Raji (cell line): ENCODE data around the gene UTS2B.

ENCODE experiments used
- POLR2A ChIP-seq: IDR thresholded peaks from 2 replicates; pipeline ENCODE4 v1.6.1; 2011; ENCODE audit warnings: low read depth, low read length, control low read depth; ENCODE audit not compliant: insufficient read depth

The UTS2B gene

GRCh38 chr3:191314109-191314728, 16.1 kb downstream of the UTS2B start:
- TF ChIP-seq POLR2A = no peak

GRCh38 chr3:191313296-191313695, 17.0 kb downstream of the UTS2B start:
- TF ChIP-seq POLR2A = no peak

- TF ChIP-seq POLR2A = no peak
Measured at GRCh38 chr3:191307341-191307740, 23.0 kb downstream of the UTS2B start.

GRCh38 chr3:191306428-191306827, 23.9 kb downstream of the UTS2B start:
- no peak for TF ChIP-seq POLR2A

- no peak for TF ChIP-seq POLR2A
Measured at GRCh38 chr3:191303596-191303995, 26.7 kb downstream of the UTS2B start.

- TF ChIP-seq POLR2A = no peak
Measured at GRCh38 chr3:191302451-191302850, 27.9 kb downstream of the UTS2B start.

GRCh38 chr3:191301782-191302411, 28.4 kb downstream of the UTS2B start:
- TF ChIP-seq POLR2A = no peak

- no peak for TF ChIP-seq POLR2A
Measured at GRCh38 chr3:191301017-191301416, 29.3 kb downstream of the UTS2B start.

GRCh38 chr3:191300422-191300821, 29.9 kb downstream of the UTS2B start:
- TF ChIP-seq POLR2A = no peak

- TF ChIP-seq POLR2A = no peak
Measured at GRCh38 chr3:191298846-191299245, 31.5 kb downstream of the UTS2B start.

GRCh38 chr3:191296041-191296541, 34.2 kb downstream of the UTS2B start:
- no peak for TF ChIP-seq POLR2A

GRCh38 chr3:191294291-191294690, 36.0 kb downstream of the UTS2B start:
- TF ChIP-seq POLR2A = no peak

GRCh38 chr3:191292243-191293015, 37.9 kb downstream of the UTS2B start:
- TF ChIP-seq POLR2A = no peak

GRCh38 chr3:191290311-191291025, 39.9 kb downstream of the UTS2B start:
- no peak for TF ChIP-seq POLR2A

GRCh38 chr3:191283400-191283799, 46.9 kb downstream of the UTS2B start:
- no peak for TF ChIP-seq POLR2A
